ENCODE data around the gene TMEM167A. TPM values are rescaled to one million over a fixed set of nuclear protein-coding genes. Genes with fewer than 3 reads are reported as not detected.

Gene TMEM167A
- total RNA-seq, 1 donor from 2014 or later: 38.3 TPM

GRCh38 chr5:83034528-83035207 is 42.5 kb downstream of the TMEM167A start:
- no peak overlapping the region for H3K4me3 ChIP-seq
- no peak overlapping the region for H3K27ac ChIP-seq
- intact Hi-C loops (cut with DNase I): no loop called here
- DNase-seq (ENCODE audit: low spot score in 2 of 2): no peak
- H3K9me3 ChIP-seq: no peaks in the 10 kb centered on the region
- H3K4me1 ChIP-seq: no peaks in the 10 kb centered on the region
- no peaks in the 10 kb centered on the region for H3K27me3 ChIP-seq
- H3K36me3 ChIP-seq: no peaks in the 10 kb centered on the region
- TF ChIP-seq, protein P1, sequence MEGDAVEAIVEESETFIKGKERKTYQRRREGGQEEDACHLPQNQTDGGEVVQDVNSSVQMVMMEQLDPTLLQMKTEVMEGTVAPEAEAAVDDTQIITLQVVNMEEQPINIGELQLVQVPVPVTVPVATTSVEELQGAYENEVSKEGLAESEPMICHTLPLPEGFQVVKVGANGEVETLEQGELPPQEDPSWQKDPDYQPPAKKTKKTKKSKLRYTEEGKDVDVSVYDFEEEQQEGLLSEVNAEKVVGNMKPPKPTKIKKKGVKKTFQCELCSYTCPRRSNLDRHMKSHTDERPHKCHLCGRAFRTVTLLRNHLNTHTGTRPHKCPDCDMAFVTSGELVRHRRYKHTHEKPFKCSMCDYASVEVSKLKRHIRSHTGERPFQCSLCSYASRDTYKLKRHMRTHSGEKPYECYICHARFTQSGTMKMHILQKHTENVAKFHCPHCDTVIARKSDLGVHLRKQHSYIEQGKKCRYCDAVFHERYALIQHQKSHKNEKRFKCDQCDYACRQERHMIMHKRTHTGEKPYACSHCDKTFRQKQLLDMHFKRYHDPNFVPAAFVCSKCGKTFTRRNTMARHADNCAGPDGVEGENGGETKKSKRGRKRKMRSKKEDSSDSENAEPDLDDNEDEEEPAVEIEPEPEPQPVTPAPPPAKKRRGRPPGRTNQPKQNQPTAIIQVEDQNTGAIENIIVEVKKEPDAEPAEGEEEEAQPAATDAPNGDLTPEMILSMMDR (IDR thresholded peaks at IDR 0.05): no peak

DNA sequence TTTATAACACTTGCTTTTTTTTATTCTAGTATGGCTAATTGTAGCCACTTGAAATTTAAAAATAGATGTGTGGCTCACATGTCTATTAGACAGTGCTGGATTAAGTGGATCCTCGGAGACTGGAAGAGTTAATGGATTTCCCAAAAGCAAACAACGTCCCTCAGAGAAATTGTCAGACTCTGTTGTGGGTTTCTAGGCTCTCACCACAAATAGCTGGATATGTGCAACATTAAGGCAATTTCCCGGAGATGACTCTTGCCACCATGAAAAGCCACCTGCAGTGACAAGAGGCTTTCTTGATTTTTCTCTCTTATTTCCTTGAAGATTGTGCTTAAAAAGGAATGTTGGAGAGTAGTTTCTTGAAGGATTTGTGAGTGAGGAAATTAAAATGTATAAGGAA is 43.2 kb downstream of the TMEM167A start:
- no peaks in the 10 kb centered on the region for H3K9me3 ChIP-seq
- intact Hi-C loops (cut with DNase I): no loop called here
- H3K27me3 ChIP-seq: no peaks in the 10 kb centered on the region
- no peak for DNase-seq (ENCODE audit: low spot score in 2 of 2)
- H3K27ac ChIP-seq: no peak overlapping the region
- H3K4me1 ChIP-seq: no peaks in the 10 kb centered on the region
- H3K4me3 ChIP-seq: no peak overlapping the region
- H3K36me3 ChIP-seq: no peaks in the 10 kb centered on the region
- TF ChIP-seq, protein P1 (IDR thresholded peaks at IDR 0.05): no peak

- Histone ChIP-seq H3K27ac (no peak overlapping the region), H3K4me1 (no peaks in the 10 kb centered on the region), H3K9me3 (no peaks in the 10 kb centered on the region), H3K36me3 (no peaks in the 10 kb centered on the region), H3K27me3 (no peaks in the 10 kb centered on the region), H3K4me3 (no peak overlapping the region)
- no peak for DNase-seq (ENCODE audit: low spot score in 2 of 2)
- intact Hi-C loops (cut with DNase I): no loop called here
- TF ChIP-seq, protein P1 (IDR thresholded peaks at IDR 0.05): no peak
These were observed 45.8 kb downstream of the TMEM167A start for GRCh38 chr5:83031381-83031780.

DNA sequence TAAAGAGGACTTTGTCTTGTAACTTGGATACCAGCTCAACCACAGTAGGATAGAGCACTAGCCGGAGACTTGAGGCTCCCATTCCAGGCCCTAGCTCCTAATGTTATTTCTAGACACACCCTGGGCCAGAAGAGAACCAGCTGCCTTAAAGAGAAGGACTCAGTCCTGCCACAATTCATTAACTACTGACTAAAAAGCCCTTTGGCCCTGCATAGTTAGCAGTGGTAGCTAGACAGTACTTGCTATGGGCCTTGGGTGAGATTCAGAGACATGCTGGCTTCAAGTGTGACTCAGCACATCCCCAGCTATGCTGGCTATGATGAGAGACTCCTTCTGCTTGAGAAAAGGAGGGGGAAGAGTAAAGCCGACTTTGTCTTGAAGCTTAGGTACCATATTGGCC is 47.3 kb downstream of the TMEM167A start:
- no peaks in the 10 kb centered on the region for H3K36me3 ChIP-seq
- H3K9me3 ChIP-seq: no peaks in the 10 kb centered on the region
- no peaks in the 10 kb centered on the region for H3K4me1 ChIP-seq
- H3K4me3 ChIP-seq: no peak overlapping the region
- DNase-seq (ENCODE audit: low spot score in 2 of 2): no peak
- no peak overlapping the region for H3K27ac ChIP-seq
- no peaks in the 10 kb centered on the region for H3K27me3 ChIP-seq
- intact Hi-C loops (cut with DNase I): no loop called here
- TF ChIP-seq, protein P1 (IDR thresholded peaks at IDR 0.05): no peak

- no peaks in the 10 kb centered on the region for H3K9me3 ChIP-seq
- no peaks in the 10 kb centered on the region for H3K27me3 ChIP-seq
- TF ChIP-seq, protein P1 (IDR thresholded peaks at IDR 0.05): no peak
- no peak overlapping the region for H3K4me3 ChIP-seq
- no peaks in the 10 kb centered on the region for H3K36me3 ChIP-seq
- DNase-seq (ENCODE audit: low spot score in 2 of 2): no peak
- no peak overlapping the region for H3K27ac ChIP-seq
- intact Hi-C loops (cut with DNase I): no loop called here
- H3K4me1 ChIP-seq: no peaks in the 10 kb centered on the region
These were observed 50.1 kb downstream of the TMEM167A start for GRCh38 chr5:83026930-83027687.

All from ascending aorta (tissue), 2 donors.